ENCODE data around the gene ATF3.

ATF3 gene

GRCh38 chr1:212591922-212592321 is 16.6 kb upstream of the ATF3 start:
- H3K27me3 Mint-ChIP-seq: peaks cover 42% of the 10 kb centered on the region
- ATAC-seq (replicated peaks; ENCODE audit: extremely low read depth, poor library complexity, severe bottlenecking): no peak
- H3K9me3 Mint-ChIP-seq: no peaks in the 10 kb centered on the region
- no peak for DNase-seq (ENCODE audit: low spot score in 2 of 2)
- no peaks in the 10 kb centered on the region for H3K36me3 Mint-ChIP-seq (ENCODE audit: insufficient read depth)
- peaks cover 13% of the 10 kb centered on the region for H3K4me1 Mint-ChIP-seq
- H3K4me3 Mint-ChIP-seq: no peak overlapping the region
- H3K27ac Mint-ChIP-seq (ENCODE audit: low read depth): no peak overlapping the region

- ATAC-seq (replicated peaks; ENCODE audit: extremely low read depth, poor library complexity, severe bottlenecking) (no peak), DNase-seq (ENCODE audit: low spot score in 2 of 2) (no peak)
- Mint-ChIP-seq H3K27me3 (peaks cover 27% of the 10 kb centered on the region), H3K9me3 (no peaks in the 10 kb centered on the region), H3K4me1 (peaks cover 13% of the 10 kb centered on the region), H3K4me3 (no peak overlapping the region), H3K27ac (ENCODE audit: low read depth) (no peak overlapping the region), H3K36me3 (ENCODE audit: insufficient read depth) (no peaks in the 10 kb centered on the region)
Observed at GRCh38 chr1:212593821-212594251, 14.7 kb upstream of the ATF3 start.

- ATAC-seq (replicated peaks; ENCODE audit: extremely low read depth, poor library complexity, severe bottlenecking): no peak
- H3K27me3 Mint-ChIP-seq: peaks cover 27% of the 10 kb centered on the region
- no peaks in the 10 kb centered on the region for H3K9me3 Mint-ChIP-seq
- no peak overlapping the region for H3K4me3 Mint-ChIP-seq
- no peaks in the 10 kb centered on the region for H3K36me3 Mint-ChIP-seq (ENCODE audit: insufficient read depth)
- no peak for DNase-seq (ENCODE audit: low spot score in 2 of 2)
- no peak overlapping the region for H3K27ac Mint-ChIP-seq (ENCODE audit: low read depth)
- peaks cover 13% of the 10 kb centered on the region for H3K4me1 Mint-ChIP-seq
Observed at GRCh38 chr1:212594640-212595039, 13.9 kb upstream of the ATF3 start.

- H3K9me3 Mint-ChIP-seq: no peaks in the 10 kb centered on the region
Observed at GRCh38 chr1:212595229-212595628, 13.3 kb upstream of the ATF3 start.

GRCh38 chr1:212595787-212596714 is 12.5 kb upstream of the ATF3 start:
- peak; percentile 94 for ATAC-seq (replicated peaks; ENCODE audit: extremely low read depth, poor library complexity, severe bottlenecking)
- Mint-ChIP-seq H3K27me3 (peaks cover 27% of the 10 kb centered on the region), H3K4me1 (peaks cover 13% of the 10 kb centered on the region), H3K27ac (ENCODE audit: low read depth) (peak overlapping the region; percentile 85), H3K36me3 (ENCODE audit: insufficient read depth) (no peaks in the 10 kb centered on the region), H3K4me3 (peak overlapping the region; percentile 67), H3K9me3 (no peaks in the 10 kb centered on the region)
- DNase-seq (ENCODE audit: low spot score in 2 of 2): peak in 1 of 2 donors; percentile 27

More at GRCh38 chr1:212595229-212595628, 13.3 kb upstream of the ATF3 start:
- DNase-seq (ENCODE audit: low spot score in 2 of 2): no peak
- ATAC-seq (replicated peaks; ENCODE audit: extremely low read depth, poor library complexity, severe bottlenecking): no peak
- H3K4me3 Mint-ChIP-seq: no peak overlapping the region
- H3K27ac Mint-ChIP-seq (ENCODE audit: low read depth): peak overlapping the region; percentile 85
- H3K4me1 Mint-ChIP-seq: peaks cover 13% of the 10 kb centered on the region
- peaks cover 27% of the 10 kb centered on the region for H3K27me3 Mint-ChIP-seq
- no peaks in the 10 kb centered on the region for H3K36me3 Mint-ChIP-seq (ENCODE audit: insufficient read depth)

GRCh38 chr1:212596798-212597197 is 11.8 kb upstream of the ATF3 start:
- DNase-seq (ENCODE audit: low spot score in 2 of 2) (no peak), ATAC-seq (replicated peaks; ENCODE audit: extremely low read depth, poor library complexity, severe bottlenecking) (no peak)
- Mint-ChIP-seq H3K4me3 (no peak overlapping the region), H3K27ac (ENCODE audit: low read depth) (peak overlapping the region; percentile 85), H3K4me1 (peaks cover 13% of the 10 kb centered on the region), H3K27me3 (peaks cover 34% of the 10 kb centered on the region), H3K9me3 (no peaks in the 10 kb centered on the region), H3K36me3 (ENCODE audit: insufficient read depth) (no peaks in the 10 kb centered on the region)

GRCh38 chr1:212597487-212597886 is 11.1 kb upstream of the ATF3 start:
- H3K27ac Mint-ChIP-seq (ENCODE audit: low read depth): no peak overlapping the region

GRCh38 chr1:212600071-212600915 is 8.3 kb upstream of the ATF3 start:
- H3K4me1 Mint-ChIP-seq: peaks cover 13% of the 10 kb centered on the region
- H3K36me3 Mint-ChIP-seq (ENCODE audit: insufficient read depth): peaks cover 3% of the 10 kb centered on the region
- peaks cover 68% of the 10 kb centered on the region for H3K27me3 Mint-ChIP-seq
- ATAC-seq (replicated peaks; ENCODE audit: extremely low read depth, poor library complexity, severe bottlenecking) (no peak), DNase-seq (ENCODE audit: low spot score in 2 of 2) (no peak)
- H3K27ac Mint-ChIP-seq (ENCODE audit: low read depth): no peak overlapping the region
- no peaks in the 10 kb centered on the region for H3K9me3 Mint-ChIP-seq
- H3K4me3 Mint-ChIP-seq: no peak overlapping the region

More at GRCh38 chr1:212597487-212597886, 11.1 kb upstream of the ATF3 start:
- no peak for ATAC-seq (replicated peaks; ENCODE audit: extremely low read depth, poor library complexity, severe bottlenecking)
- Mint-ChIP-seq H3K27me3 (peaks cover 40% of the 10 kb centered on the region), H3K4me3 (no peak overlapping the region), H3K9me3 (no peaks in the 10 kb centered on the region), H3K4me1 (peaks cover 13% of the 10 kb centered on the region), H3K36me3 (ENCODE audit: insufficient read depth) (no peaks in the 10 kb centered on the region)
- no peak for DNase-seq (ENCODE audit: low spot score in 2 of 2)

- H3K36me3 Mint-ChIP-seq (ENCODE audit: insufficient read depth): peaks cover 3% of the 10 kb centered on the region
- no peak overlapping the region for H3K27ac Mint-ChIP-seq (ENCODE audit: low read depth)
- H3K27me3 Mint-ChIP-seq: peaks cover 75% of the 10 kb centered on the region
- peaks cover 7% of the 10 kb centered on the region for H3K4me1 Mint-ChIP-seq
- ATAC-seq (replicated peaks; ENCODE audit: extremely low read depth, poor library complexity, severe bottlenecking): no peak
- H3K9me3 Mint-ChIP-seq: no peaks in the 10 kb centered on the region
- H3K4me3 Mint-ChIP-seq: no peak overlapping the region
- DNase-seq (ENCODE audit: low spot score in 2 of 2): no peak
Observed at GRCh38 chr1:212600980-212601379, 7.6 kb upstream of the ATF3 start.

GRCh38 chr1:212601524-212601923 is 7.0 kb upstream of the ATF3 start:
- Mint-ChIP-seq H3K27me3 (peaks cover 81% of the 10 kb centered on the region), H3K9me3 (no peaks in the 10 kb centered on the region), H3K27ac (ENCODE audit: low read depth) (no peak overlapping the region), H3K36me3 (ENCODE audit: insufficient read depth) (peaks cover 3% of the 10 kb centered on the region), H3K4me1 (peaks cover 2% of the 10 kb centered on the region), H3K4me3 (no peak overlapping the region)
- DNase-seq (ENCODE audit: low spot score in 2 of 2) (no peak), ATAC-seq (replicated peaks; ENCODE audit: extremely low read depth, poor library complexity, severe bottlenecking) (no peak)

- Mint-ChIP-seq H3K27ac (ENCODE audit: low read depth) (no peak overlapping the region), H3K9me3 (no peaks in the 10 kb centered on the region), H3K4me3 (peak overlapping the region; percentile 95), H3K4me1 (peaks cover 21% of the 10 kb centered on the region), H3K27me3 (peaks cover 89% of the 10 kb centered on the region), H3K36me3 (ENCODE audit: insufficient read depth) (peaks cover 21% of the 10 kb centered on the region)
- no peak for DNase-seq (ENCODE audit: low spot score in 2 of 2)
- ATAC-seq (replicated peaks; ENCODE audit: extremely low read depth, poor library complexity, severe bottlenecking): no peak
Observed at GRCh38 chr1:212605441-212606394, 2.8 kb upstream of the ATF3 start.

Data from central memory CD8-positive, alpha-beta T cell (primary cell).